GM19438 (cell line): ENCODE results near the gene TMEM247.
"Not testable (repeated sequence)": the region's sequence is repeated elsewhere in the genome, so short reads cannot be mapped to it uniquely, and the experiment has no call there.

Experiments
- ATAC-seq: cut with Tn5 transposase; IDR thresholded peaks from one replicate; pipeline ENCODE4 v1.9.1; 2021; ENCODE audit warnings: low read depth; ENCODE audit not compliant: unreplicated experiment

The TMEM247 gene

GRCh38 chr2:46456789-46457188, 22.6 kb upstream of the TMEM247 start:
- ATAC-seq = no peak

- no peak for ATAC-seq
Observed at GRCh38 chr2:46458763-46459500, 20.4 kb upstream of the TMEM247 start.

- no peak for ATAC-seq
Observed at GRCh38 chr2:46459694-46460093, 19.7 kb upstream of the TMEM247 start.

- ATAC-seq = no peak
Observed at GRCh38 chr2:46460241-46460921, 19.0 kb upstream of the TMEM247 start.

GRCh38 chr2:46461011-46461674, 18.2 kb upstream of the TMEM247 start:
- peak; percentile 56 for ATAC-seq

- ATAC-seq = peak; percentile 40
Observed at GRCh38 chr2:46461709-46462171, 17.6 kb upstream of the TMEM247 start.

- no peak for ATAC-seq
Observed at GRCh38 chr2:46462936-46463335, 16.4 kb upstream of the TMEM247 start.

GRCh38 chr2:46469116-46469515, 10.2 kb upstream of the TMEM247 start:
- ATAC-seq = no peak

GRCh38 chr2:46469700-46470099, 9.7 kb upstream of the TMEM247 start:
- no peak for ATAC-seq

GRCh38 chr2:46470114-46470628, 9.2 kb upstream of the TMEM247 start:
- no peak for ATAC-seq

GRCh38 chr2:46471019-46471583, 8.3 kb upstream of the TMEM247 start:
- no peak for ATAC-seq

- no peak for ATAC-seq
Observed at GRCh38 chr2:46471697-46472096, 7.7 kb upstream of the TMEM247 start.

- not testable (repeated sequence) for ATAC-seq
Observed at GRCh38 chr2:46472165-46472564, 7.2 kb upstream of the TMEM247 start.

- not testable (repeated sequence) for ATAC-seq
Observed at GRCh38 chr2:46477462-46477861, 1.9 kb upstream of the TMEM247 start.

GRCh38 chr2:46477925-46478324, 1.4 kb upstream of the TMEM247 start:
- no peak for ATAC-seq

GRCh38 chr2:46480562-46480961, 1.2 kb downstream of the TMEM247 start:
- no peak for ATAC-seq

GRCh38 chr2:46481198-46482193, 2.1 kb downstream of the TMEM247 start:
- no peak for ATAC-seq

GRCh38 chr2:46482490-46482889, 3.1 kb downstream of the TMEM247 start:
- no peak for ATAC-seq

GRCh38 chr2:46485002-46485401, 5.6 kb downstream of the TMEM247 start:
- ATAC-seq = no peak

- no peak for ATAC-seq
Observed at GRCh38 chr2:46486436-46486835, 7.1 kb downstream of the TMEM247 start.
